CD14-positive monocyte (primary cell): ENCODE measurements around the gene DLG1. TPM values are rescaled to one million over a fixed set of nuclear protein-coding genes. Genes with fewer than 3 reads are reported as not detected.

Experiments used
- DNase-seq, 3 donors: peaks; one replicate each; pipeline ENCODE4 v3.0.0-alpha.2; 2011 to 2022
- H2AFZ ChIP-seq: 2 replicates; pipeline ENCODE4 v1.6.0; 2012; ENCODE audit warnings: mild to moderate bottlenecking, low read depth, low read length, inconsistent platforms; ENCODE audit not compliant: insufficient read depth, poor library complexity, severe bottlenecking
- H3K27ac ChIP-seq, 2 donors: 1 replicate in 1 of 2; 2 replicates in 1 of 2; pipeline ENCODE4 v1.5.1; 2012 to 2013; ENCODE audit warnings: low read length in 2 of 2, control low read depth in 1 of 2, inconsistent platforms in 1 of 2, low read depth in 1 of 2, mild to moderate bottlenecking in 1 of 2
- H3K27me3 ChIP-seq, 2 donors: one replicate each; pipeline versions ENCODE4 v1.6.0 to v1.6.1; 2011 to 2013; ENCODE audit warnings: low read length in 2 of 2; ENCODE audit not compliant: control insufficient read depth in 2 of 2, insufficient read depth in 2 of 2
- H3K36me3 ChIP-seq, 2 donors: replicated peaks in 1 of 2; 1 replicate in 1 of 2; 2 replicates in 1 of 2; pipeline versions ENCODE4 v1.5.1 to v1.6.1; 2012 to 2013; ENCODE audit warnings: low read length in 2 of 2, control low read depth in 1 of 2, inconsistent platforms in 1 of 2, mild to moderate bottlenecking in 1 of 2; ENCODE audit not compliant: insufficient read depth in 2 of 2, control insufficient read depth in 1 of 2
- H3K4me1 ChIP-seq, 2 donors: 1 replicate in 1 of 2; 2 replicates in 1 of 2; pipeline versions ENCODE4 v1.5.1 to v1.6.1; 2012 to 2013; ENCODE audit warnings: low read length in 2 of 2, control low read depth in 1 of 2, inconsistent platforms in 1 of 2, mild to moderate bottlenecking in 1 of 2, moderate library complexity in 1 of 2; ENCODE audit not compliant: insufficient read depth in 2 of 2, control insufficient read depth in 1 of 2
- H3K4me2 ChIP-seq: replicated peaks from 2 replicates; pipeline ENCODE3; 2012; ENCODE audit warnings: low read length, moderate library complexity, mild to moderate bottlenecking; ENCODE audit not compliant: poor library complexity, severe bottlenecking; ENCODE audit errors: extremely low read depth
- H3K4me3 ChIP-seq, 3 experiments: fragments of 200-600 bp in 1 of 3; sonication (generic) in 1 of 3; replicated peaks in 1 of 3; 1 replicate in 2 of 3; 2 replicates in 1 of 3; pipeline ENCODE4 v1.5.1; 2011 to 2013; ENCODE audit warnings: low read length in 3 of 3, mild to moderate bottlenecking in 3 of 3, control low read depth in 2 of 3, low read depth in 2 of 3, inconsistent platforms in 1 of 3, moderate library complexity in 1 of 3
- H3K79me2 ChIP-seq: 2 replicates; pipeline ENCODE4 v1.6.0; 2012; ENCODE audit warnings: mild to moderate bottlenecking, control low read depth, inconsistent platforms, low read length, moderate library complexity; ENCODE audit not compliant: insufficient read depth
- H3K9ac ChIP-seq: 2 replicates; pipeline ENCODE4 v1.6.0; 2017; ENCODE audit warnings: low read length, mild to moderate bottlenecking; ENCODE audit not compliant: insufficient read depth, poor library complexity, severe bottlenecking
- H3K9me3 ChIP-seq, 2 donors: replicated peaks in 1 of 2; 1 replicate in 1 of 2; 2 replicates in 1 of 2; pipeline versions ENCODE4 v1.5.1 to v1.6.1; 2012 to 2013; ENCODE audit warnings: low read length in 2 of 2, control low read depth in 1 of 2; ENCODE audit not compliant: control insufficient read depth in 1 of 2, insufficient read depth in 1 of 2
- H4K20me1 ChIP-seq: 2 replicates; pipeline ENCODE4 v1.6.0; 2012; ENCODE audit warnings: mild to moderate bottlenecking, low read length, control low read depth, moderate library complexity; ENCODE audit not compliant: insufficient read depth
- H3K27ac Mint-ChIP-seq, 7 donors: one replicate each; pipeline ENCODE4 v1.8.0; 2020; ENCODE audit warnings: mild to moderate bottlenecking in 7 of 7, mixed read lengths in 7 of 7, moderate library complexity in 6 of 7, inconsistent platforms in 2 of 7
- H3K27me3 Mint-ChIP-seq, 3 donors: one replicate each; pipeline ENCODE4 v1.8.0; 2021 to 2022; ENCODE audit warnings: low read depth in 3 of 3, mild to moderate bottlenecking in 3 of 3, mixed read lengths in 3 of 3, moderate library complexity in 3 of 3, inconsistent platforms in 1 of 3
- H3K36me3 Mint-ChIP-seq, 2 donors: one replicate each; pipeline ENCODE4 v1.8.0; 2020; ENCODE audit warnings: mixed read lengths in 2 of 2, inconsistent platforms in 1 of 2, mild to moderate bottlenecking in 1 of 2
- H3K4me1 Mint-ChIP-seq: one replicate; pipeline ENCODE4 v1.8.0; 2020; ENCODE audit warnings: mild to moderate bottlenecking, mixed read lengths
- H3K4me3 Mint-ChIP-seq, 2 donors: one replicate each; pipeline ENCODE4 v1.8.0; 2020; ENCODE audit warnings: mild to moderate bottlenecking in 2 of 2, mixed read lengths in 2 of 2, moderate library complexity in 1 of 2
- H3K9me3 Mint-ChIP-seq, 7 donors: one replicate each; pipeline ENCODE4 v1.8.0; 2020 to 2022; ENCODE audit warnings: mixed read lengths in 7 of 7, mild to moderate bottlenecking in 6 of 7, moderate library complexity in 6 of 7, inconsistent platforms in 2 of 7
- WGBS: methylation state at CpG from one replicate; pipeline ENCODE4 v1.1.5; 2013; ENCODE audit warnings: missing lambda C conversion rate; ENCODE audit not compliant: insufficient coverage; 5-methylcytosine and 5-hydroxymethylcytosine counted together
- intact Hi-C, 2 donors: fragments of 100-400 bp; cut with micrococcal nuclease; formaldehyde crosslinking; loops; one replicate each; pipeline versions ENCODE4 v1.15.0 to v1.15.1; 2023
- polyA plus RNA-seq, 3 donors: library from polyadenylated mRNA; depleted of rRNA in 1 of 3; unstranded in 2 of 3; stranded (reverse) in 1 of 3; fragments of 300-500 nt in 2 of 3; fragments of >200 nt in 1 of 3; fragmentation: Illumina TruSeq in 2 of 3; gene quantifications; 1 replicate in 2 of 3; 2 replicates in 1 of 3; pipeline ENCODE4 v1.2.3, GENCODE V29; 2012 to 2021
- TF ChIP-seq, protein P1 (sequence below): fragments of 200-600 bp; IDR thresholded peaks from one replicate; pipeline ENCODE4 v1.8.0; 2022; ENCODE audit warnings: antibody characterized with exemption, mild to moderate bottlenecking

The DLG1 gene
- polyA plus RNA-seq, 3 donors = 6.5 to 21.9 (median 10.2) TPM

DNA sequence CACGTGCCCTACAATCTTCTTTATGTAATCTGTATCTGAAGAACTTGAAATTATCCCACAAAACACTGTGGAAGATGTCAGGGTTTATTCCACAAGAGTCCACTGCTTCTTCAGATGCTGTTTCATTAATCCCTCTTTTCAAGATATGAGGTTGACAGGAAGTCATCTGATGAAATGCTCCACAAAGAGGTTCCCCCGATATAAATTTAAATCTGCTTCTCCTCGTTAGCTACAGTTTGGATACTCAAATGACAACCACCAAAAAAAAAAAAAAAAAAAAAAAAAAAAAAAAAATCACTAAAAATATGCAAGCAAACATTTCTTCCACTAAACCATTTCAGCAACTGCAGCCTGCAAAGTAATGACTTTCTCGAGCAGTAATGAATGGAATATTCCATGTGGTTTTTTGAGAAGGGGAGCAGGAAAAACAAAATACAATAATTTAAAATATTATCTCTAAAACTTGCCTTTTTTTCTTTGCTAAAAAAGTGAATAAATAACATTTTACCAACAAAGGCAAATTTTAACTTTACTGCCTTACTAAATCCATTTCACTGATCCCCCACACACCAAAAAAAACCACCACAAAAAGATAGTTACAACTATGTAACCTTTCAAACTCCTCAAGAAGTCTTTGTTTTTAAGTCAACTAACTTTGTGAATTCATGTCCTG, 37.8 kb downstream of the DLG1 start:
- H3K27me3 Mint-ChIP-seq = peaks cover 0 to 3% (median 0%) of the 10 kb centered on the region in 3 donors
- intact Hi-C loops = no loop called here
- H3K27ac Mint-ChIP-seq = no peak overlapping the region
- no peaks in the 10 kb centered on the region for H3K9me3 ChIP-seq
- no peak overlapping the region for H3K4me3 ChIP-seq
- peaks cover 10% of the 10 kb centered on the region for H3K4me1 Mint-ChIP-seq
- peaks cover 3 to 16% of the 10 kb centered on the region in 2 donors for H3K36me3 ChIP-seq
- no peaks in the 10 kb centered on the region for H3K4me1 ChIP-seq
- no peaks in the 10 kb centered on the region for H3K9me3 Mint-ChIP-seq
- H3K4me3 Mint-ChIP-seq = no peak overlapping the region
- no peak overlapping the region for H2AFZ ChIP-seq
- peaks cover 39% of the 10 kb centered on the region for H4K20me1 ChIP-seq
- H3K4me2 ChIP-seq = no peak overlapping the region
- peaks cover 14 to 18% of the 10 kb centered on the region in 2 donors for H3K36me3 Mint-ChIP-seq
- no CpG with 5 or more reads among the region's 4 CpGs for WGBS
- TF ChIP-seq, protein P1, sequence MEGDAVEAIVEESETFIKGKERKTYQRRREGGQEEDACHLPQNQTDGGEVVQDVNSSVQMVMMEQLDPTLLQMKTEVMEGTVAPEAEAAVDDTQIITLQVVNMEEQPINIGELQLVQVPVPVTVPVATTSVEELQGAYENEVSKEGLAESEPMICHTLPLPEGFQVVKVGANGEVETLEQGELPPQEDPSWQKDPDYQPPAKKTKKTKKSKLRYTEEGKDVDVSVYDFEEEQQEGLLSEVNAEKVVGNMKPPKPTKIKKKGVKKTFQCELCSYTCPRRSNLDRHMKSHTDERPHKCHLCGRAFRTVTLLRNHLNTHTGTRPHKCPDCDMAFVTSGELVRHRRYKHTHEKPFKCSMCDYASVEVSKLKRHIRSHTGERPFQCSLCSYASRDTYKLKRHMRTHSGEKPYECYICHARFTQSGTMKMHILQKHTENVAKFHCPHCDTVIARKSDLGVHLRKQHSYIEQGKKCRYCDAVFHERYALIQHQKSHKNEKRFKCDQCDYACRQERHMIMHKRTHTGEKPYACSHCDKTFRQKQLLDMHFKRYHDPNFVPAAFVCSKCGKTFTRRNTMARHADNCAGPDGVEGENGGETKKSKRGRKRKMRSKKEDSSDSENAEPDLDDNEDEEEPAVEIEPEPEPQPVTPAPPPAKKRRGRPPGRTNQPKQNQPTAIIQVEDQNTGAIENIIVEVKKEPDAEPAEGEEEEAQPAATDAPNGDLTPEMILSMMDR = no peak
- H3K27me3 ChIP-seq = no peaks in the 10 kb centered on the region
- DNase-seq = no peak
- H3K79me2 ChIP-seq = peaks cover 34% of the 10 kb centered on the region
- no peak overlapping the region for H3K27ac ChIP-seq
- H3K9ac ChIP-seq = no peak overlapping the region

- H3K27me3 Mint-ChIP-seq = no peaks in the 10 kb centered on the region
- H3K27ac Mint-ChIP-seq = no peak overlapping the region
- H3K9me3 Mint-ChIP-seq = no peaks in the 10 kb centered on the region
- peaks cover 11 to 15% of the 10 kb centered on the region in 2 donors for H3K36me3 Mint-ChIP-seq
- Histone ChIP-seq H3K27ac (no peak overlapping the region), H3K36me3 (peaks cover 3 to 12% of the 10 kb centered on the region in 2 donors), H3K4me3 (no peak overlapping the region), H3K4me2 (no peak overlapping the region), H3K27me3 (no peaks in the 10 kb centered on the region), H3K79me2 (peaks cover 47% of the 10 kb centered on the region), H4K20me1 (peaks cover 49% of the 10 kb centered on the region), H3K9me3 (no peaks in the 10 kb centered on the region), H3K9ac (no peak overlapping the region), H2AFZ (no peak overlapping the region), H3K4me1 (no peaks in the 10 kb centered on the region)
- intact Hi-C loops = loop anchor here in 1 of 2 donors (2.0 kb wide), 1 partner anchor 252 kb away; no protein-coding TSS in a partner anchor
- peaks cover 13% of the 10 kb centered on the region for H3K4me1 Mint-ChIP-seq
- no peak for DNase-seq
- TF ChIP-seq, protein P1 = no peak
- WGBS = no CpG with 5 or more reads among the region's 2 CpGs
- H3K4me3 Mint-ChIP-seq = no peak overlapping the region
These were observed 39.3 kb downstream of the DLG1 start for GRCh38 chr3:197259096-197259495.
